Measurements from ENCODE around the gene QARS1. TPM values are rescaled to one million over a fixed set of nuclear protein-coding genes. Genes with fewer than 3 reads are reported as not detected.

QARS1 gene
- total RNA-seq = 485 and 565 TPM in 2 replicates

DNA sequence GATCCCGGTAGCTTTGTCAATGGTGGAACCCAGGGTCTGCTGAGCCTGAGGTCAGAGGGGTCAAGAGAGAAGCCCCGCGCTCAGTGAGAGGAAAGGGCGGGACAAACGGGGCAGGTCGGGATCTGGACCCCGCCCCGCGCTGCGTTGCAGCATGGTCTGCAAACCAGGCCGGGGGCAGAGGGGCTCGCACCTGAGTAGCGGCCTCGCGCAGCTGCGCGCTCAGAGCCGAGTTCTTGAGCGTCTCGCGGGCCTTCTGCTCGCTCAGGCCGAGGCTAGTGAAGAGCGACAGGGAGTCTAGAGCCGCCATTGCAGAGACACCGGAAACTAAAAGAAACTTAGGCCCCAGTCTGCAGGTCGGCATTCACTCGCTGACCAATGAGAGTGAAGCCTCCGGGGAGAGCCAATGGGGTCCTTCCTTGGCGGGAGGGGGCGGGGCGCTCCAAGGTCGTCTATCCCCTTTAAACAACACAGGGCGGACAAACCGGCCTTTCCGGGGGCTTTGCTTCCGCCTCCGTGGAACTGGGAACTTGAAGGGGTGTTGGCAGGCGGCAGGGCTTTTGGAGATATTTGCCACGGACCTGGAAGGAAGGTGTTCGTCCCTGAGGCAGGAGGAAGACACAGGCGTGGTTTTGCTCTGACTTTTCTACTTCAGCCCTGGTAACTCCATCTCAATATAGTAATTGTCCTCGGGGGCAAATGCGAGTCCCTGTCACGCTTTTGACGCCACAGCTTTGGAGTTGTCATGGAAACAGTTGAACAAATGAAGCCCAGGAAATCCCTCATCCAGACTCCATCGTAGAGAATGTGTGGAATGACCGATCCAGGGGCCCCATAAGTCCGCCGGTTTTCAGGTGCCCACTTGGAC lies at the start of gene QARS1:
Gene QARS1 (minus strand): TSS at position 331 of the 865 bp plus-strand sequence. CDS start 24 bp downstream, at position 307.
- peak; percentile 94 for DNase-seq

DNA sequence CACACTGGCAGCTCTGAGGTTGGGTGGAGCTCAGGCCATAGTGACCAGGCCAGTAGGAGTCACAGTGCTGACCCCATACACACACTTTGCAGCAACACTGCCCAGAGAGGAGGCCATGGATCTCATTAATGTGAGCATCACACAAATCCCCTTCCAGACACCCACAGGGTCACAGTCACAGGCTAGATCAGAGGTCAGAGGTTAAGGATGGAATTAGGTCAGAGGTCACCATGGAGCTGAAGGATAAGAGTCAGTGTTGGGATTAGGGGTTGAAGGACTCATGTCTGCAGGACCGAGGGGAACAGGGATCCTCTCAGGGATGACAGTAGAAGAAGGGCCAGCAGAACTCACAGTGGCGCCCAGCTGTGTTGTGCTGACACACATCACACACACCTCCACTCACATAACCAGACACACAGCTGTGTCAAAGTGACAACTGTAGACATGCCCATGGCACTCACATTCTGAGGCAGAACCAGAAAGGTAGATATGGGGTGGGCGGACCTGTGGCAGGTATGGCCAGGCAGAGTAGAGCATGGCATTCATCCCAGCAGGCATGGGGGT lies 48.9 kb upstream of the QARS1 start:
- no peak for DNase-seq

DNA sequence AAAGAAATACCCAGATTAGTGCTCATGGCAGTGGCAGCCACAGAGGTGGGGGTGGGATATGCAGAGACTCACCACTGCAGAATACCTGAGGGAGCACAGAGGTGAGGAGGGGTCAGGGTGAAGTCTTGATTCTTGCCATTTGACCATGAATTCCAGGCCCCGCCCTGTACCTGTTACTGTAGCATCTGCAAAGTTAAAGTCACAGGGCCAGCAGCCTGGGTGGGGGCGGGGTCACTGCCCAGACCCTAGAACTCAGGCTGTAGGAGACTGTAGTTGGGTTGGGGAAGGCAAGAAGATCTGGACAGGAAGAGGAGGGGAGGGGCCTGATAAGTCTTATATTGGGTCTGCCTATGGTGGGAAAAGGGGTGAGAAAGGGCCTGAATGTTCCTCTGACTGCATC lies 47.1 kb upstream of the QARS1 start:
- DNase-seq = no peak

DNA sequence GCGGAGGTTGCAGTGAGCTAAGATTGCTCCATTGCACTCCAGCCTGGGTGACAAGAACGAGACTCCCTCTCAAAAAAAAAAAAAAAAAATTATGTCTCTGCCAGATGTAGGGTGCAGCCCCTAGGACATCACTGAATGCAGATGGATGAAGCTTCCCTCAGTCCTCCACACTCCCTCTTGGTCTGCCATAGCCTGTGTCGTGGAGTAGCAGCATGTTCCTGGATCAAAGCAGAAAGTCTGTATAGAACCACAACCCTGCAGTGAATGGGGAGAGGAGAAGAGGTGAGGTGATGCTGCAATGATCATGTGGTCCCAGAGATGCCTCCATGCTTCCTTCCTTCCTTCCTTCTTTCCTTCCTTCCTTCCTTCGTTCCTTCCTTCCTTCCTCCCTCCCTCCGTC lies 43.6 kb upstream of the QARS1 start:
- DNase-seq = no peak

DNA sequence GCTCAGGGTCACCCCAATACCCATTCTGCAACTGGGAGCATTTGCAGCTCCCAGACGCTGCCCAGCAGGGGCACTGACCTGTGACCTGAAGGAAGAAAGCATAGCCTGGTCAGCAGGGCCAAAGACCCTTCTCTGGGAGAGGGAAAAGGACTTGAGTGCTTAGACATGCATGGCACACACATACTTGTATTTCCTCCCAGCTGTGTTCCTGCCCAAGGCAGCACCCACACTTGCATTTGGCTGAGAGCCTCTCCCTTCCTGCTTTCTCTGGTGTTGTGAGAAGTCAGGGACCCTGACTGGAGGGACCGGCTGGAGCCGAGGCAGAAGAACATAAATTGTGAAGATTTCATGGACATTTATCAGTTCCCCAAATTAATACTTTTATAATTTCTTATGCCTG lies 35.5 kb upstream of the QARS1 start:
- DNase-seq = no peak

DNA sequence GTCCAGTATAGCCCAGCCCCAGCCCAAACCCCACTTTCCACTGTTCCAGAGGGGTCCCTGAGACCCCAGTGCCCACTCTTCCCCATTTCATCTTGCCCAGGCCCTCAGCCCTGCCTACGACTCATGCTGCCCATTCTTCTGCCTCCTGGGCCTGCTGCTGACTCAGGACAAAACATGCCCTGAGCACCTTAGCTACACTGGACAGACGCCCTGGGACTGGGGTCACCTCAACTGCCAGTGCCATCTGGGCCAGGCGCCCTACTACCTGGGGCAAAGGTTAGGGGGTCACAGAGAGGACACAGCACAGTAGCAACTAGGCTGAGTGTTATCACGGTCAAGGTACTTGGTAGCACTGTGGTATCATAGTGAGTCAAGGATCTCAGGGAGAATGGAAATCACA lies 30.9 kb upstream of the QARS1 start:
- no peak for DNase-seq

DNA sequence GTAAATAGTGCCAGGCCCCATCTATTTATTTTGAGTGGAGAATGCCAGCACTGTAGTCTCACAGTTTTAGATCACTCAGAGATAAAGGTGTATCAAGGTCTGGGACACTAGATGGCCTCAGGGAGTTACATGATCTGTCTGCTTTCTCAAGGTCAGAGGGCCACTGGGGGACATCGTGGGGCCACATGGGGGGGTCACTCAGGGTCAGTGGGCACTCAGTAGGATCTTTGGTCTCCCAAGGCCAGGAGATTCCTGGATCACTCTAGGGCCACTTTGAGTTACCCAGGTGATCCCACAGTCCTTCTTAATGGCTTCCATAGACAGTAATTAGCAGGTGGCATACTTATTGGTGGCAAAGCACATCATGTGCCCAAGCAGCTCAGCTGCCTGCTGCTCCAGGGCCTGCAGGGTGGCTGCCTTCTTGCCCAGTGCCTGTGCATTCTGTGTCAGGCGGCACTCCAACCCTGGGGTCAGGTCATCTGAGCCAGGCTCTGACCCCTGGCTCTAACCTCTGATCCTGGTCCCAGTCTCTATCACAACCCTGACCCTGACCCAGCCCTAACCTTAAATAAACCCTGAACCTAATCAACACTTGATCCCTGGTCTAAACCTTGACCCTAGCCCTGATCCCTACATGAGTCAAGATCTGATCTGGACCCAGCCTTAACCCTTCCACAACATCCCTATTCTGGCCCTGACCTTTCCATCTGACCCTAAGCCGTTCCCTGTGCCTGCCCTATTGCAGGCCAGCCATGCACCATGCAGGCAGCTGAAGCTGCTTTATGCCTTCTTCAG lies 30.1 kb upstream of the QARS1 start:
- peak; percentile 25 for DNase-seq

DNA sequence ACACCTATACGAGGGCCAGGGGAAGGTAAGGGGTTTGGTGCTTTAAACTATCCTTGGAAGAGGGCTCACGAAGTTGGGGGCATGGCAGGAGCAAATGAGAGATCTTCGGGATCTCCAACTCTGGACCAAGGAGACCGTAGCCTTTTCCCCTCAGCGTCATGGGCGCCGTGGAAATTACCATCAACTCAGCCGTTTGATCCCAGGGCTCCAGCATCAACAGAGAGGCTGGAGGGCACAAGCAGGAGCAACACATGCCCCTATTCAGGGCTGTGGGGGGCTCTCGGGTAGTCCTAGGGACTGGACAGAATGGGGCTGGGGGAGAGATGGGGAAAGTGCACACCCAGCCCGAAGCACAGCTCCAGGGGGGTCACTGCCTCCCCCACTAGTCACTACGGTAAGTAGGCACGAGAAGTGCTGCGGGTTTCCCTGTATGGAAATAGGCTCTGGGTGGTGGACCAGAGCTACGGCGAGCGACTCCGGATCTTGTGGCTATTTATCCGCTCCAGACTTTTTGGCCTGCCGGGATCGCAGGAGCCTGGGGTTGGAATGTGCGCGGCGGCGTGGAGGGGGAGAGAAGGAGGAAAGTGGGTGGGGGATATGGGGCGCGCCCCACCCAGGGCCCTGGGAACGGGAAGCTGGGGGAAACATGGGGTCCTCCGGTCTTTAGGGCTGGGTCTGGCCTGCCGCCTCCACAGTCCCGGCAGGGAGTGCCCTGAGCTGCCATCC lies 28.8 kb upstream of the QARS1 start:
- DNase-seq = peak; percentile 95

DNA sequence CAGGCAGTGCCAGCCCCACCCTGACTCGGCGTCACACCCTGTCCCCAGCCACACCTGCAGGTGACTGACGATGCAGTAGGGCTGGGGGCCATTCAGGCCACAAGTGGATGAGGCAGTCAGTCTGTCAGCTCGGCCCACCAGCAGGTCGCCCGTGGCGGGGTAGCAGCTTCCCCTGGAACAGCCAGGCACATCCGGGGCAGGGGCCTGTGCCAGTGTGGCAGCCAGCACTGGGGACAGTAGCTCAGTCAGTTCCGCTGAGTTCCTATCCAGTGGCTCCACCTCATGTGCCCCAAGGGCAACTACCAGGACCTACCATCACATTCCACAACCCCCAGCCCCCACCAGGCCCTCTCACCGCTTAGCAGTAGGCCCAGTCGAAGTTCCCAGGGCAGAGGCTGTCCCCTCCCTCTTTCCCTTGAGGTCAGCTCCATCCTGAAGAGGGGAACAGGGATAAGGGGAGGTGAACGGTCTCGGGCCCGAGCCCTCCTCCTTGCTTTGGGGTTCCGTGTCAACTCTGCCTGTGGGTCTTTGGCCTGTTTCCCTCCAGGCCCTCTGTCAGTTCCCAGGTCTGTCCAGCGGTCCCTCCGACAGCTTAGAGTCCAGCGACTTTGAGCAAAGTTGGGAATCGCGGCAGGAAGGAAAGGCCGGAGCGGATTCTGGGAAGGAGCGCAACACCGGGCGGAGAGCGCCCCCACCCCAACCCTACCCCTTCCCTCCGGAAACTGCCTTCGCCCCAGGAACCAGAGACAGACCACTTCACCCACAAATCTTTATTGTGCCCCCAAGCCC lies 28.1 kb upstream of the QARS1 start, which contains the start of gene LAMB2:
Gene LAMB2 (minus strand): TSS at position 614 of the 789 bp plus-strand sequence. CDS start 183 bp downstream, at position 431.
- peak; percentile 90 for DNase-seq

DNA sequence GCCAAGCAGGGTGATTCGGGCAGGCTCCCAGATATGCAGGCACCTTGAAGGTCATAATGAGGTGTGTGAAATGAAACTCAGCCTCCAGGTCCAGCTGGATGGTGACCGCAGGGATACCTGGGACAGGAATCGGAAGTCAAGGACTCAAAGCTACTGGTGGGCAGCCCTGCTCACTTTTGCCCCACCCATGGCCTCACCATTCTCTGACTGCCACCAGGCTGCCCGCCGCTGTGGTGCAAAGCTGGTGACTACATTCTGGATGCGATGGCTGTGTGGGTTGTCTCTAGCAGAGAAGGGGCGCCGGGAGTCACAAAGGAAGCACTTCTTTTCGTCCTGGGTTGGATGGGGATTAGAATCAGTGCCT lies 27.5 kb upstream of the QARS1 start:
- DNase-seq = no peak

DNA sequence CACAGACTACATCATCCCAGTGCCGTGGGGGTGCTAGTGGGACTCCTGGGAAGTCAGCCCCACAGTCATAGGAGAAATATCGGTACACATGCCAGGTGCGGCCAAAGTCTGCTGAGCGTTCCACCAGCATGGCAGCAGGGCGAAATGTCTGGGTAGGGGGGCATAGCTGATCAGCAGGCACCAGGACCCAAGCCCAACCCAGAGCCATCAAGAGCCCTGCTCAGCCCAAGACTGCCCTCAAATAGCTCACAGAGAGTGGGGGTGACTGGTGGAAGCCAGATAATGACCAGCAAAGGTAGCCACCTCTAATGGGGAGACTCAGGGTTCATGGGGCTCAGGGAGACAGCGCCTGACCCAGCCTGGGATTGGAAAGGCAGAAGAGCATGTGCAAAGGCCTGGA lies 27.0 kb upstream of the QARS1 start:
- DNase-seq = no peak

DNA sequence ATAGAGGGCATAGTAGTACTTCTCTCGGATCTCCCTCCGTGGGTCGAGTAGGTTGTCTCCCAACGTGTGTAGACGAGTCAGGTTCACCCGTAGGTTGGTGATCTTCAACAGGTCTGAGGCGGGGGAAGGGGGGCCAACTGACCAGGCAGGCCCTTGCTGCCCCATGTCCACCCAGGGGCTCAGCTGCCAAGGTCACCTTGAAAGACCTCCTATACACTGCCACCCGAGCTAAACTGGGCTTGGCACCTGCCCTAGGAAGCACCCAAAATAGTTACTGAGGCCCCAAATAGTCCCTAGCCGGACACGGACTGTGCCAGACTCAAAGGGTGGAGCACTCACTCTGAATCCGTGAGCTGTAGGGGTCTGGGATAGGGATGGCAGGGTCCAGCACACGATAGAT lies 26.5 kb upstream of the QARS1 start:
- no peak for DNase-seq

DNA sequence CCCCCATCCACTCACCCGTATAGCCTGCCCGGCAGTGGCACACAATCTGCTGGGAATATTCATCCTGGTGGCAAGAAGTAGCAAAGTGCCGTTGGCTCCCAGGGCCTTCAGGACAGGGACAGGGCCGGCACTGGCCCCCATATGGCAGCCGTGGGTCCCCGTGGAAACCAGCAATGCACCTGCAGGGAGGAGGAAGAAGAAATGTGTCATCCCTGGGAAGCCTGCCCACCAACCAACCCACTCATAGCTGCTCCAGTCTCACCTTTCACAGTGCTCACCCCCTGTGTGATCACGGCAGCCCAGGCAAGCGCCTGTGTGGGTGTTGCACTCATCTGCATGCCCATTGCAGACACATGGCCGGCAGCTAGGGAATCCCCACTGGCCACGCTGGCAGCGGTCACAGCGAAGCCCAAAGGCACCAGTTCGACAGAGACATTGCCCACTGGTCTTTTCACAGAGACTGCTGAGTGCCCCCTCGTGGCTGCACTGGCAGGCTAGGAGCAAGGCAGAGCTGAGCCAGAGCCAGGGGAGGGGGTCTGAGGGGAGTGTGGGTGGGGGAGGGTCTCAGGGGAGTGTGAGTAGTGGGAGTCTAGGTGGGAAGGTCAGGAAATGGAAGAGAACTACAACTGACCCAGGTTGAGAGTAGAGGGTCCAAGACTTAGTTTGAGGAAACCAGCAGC lies 20.6 kb upstream of the QARS1 start:
- DNase-seq = no peak

DNA sequence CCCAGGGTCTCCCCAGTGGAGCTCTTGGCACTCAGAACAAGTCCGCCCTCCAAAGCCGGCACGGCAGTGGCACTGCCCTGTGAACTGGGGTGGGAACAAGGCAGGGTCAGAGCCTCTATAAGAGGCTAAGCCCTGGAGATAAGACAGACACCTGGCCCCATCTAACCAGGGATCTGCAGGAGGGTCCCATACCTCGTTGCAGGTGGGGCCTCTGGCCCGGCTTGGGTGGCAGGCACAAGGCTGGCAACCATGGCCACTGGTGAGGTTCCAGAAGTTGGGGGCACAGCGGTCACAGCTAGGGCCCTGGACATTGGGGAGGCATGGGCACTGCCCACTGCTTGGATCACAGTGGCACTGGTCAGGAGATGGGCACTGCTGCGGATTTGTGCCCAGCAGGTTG lies 19.6 kb upstream of the QARS1 start:
- DNase-seq = no peak

DNA sequence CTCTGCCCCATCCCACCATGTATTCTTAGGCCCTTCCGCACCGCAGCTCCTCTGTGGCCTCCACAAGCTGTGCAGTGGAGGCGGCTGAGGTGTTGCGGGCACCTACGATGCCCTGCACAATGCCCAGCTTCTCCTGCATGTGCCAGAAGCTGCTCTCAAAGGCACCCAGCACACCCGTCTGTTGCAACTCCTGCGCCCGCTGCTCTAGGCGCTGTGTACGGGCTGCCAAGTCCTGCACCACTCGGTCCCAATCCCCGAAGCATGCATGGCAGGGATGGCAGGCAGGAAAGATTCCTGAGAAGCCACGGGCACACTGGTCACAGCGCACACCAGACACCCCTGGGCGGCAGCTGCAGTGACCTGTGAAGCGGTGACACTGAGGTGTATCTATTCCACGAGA lies 19.1 kb upstream of the QARS1 start:
- DNase-seq = no peak

DNA sequence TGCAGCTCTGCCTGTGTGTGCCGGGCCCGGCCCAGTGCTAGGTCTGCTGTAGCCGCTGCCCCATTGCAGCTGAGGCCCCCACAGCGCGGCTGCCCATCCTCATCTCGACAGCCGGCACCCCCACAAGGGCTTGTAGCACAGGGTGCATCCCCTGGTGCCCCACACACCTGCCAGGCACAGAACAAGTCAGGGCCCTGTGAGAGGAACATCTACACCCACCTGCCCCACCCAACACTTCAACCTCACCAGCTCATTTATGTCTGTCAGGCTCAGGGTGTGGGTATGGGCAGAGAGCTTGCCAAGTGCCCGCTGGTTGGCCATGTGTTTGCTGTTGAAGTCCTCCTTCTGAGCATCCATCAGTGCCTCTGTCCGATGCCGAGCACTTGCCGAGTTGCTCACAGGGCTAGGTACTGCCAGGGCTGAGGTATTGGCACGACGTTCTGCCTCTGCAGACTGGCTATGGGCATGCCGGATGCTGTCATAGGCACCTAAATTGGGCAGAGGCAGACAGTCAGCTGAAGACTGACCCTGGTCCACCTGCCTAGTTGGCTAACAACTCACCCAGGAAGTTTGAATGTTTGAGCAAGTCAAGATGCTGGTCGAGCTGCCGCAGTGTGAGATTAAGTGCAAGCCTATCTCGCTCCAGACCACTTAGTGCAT lies 18.5 kb upstream of the QARS1 start:
- no peak for DNase-seq

DNA sequence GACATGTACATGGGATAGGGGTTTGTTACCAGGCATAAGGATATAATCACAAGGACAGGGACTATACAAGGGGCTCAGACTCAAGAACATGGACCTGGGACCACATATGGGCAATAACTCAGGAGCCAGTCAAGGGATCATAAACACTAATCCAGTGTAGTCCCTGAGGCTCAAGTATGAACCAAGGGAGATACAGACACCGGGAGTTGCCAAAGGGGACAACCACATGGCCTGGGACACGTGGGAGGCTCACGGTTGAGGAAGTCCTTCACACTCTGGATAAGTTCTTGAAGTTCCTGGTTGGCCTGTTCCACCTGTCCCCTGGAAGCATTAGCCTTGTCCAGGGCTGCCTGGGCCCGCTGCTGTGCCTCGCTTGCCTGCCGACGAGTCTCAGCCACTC lies 17.9 kb upstream of the QARS1 start:
- DNase-seq = no peak

DNA sequence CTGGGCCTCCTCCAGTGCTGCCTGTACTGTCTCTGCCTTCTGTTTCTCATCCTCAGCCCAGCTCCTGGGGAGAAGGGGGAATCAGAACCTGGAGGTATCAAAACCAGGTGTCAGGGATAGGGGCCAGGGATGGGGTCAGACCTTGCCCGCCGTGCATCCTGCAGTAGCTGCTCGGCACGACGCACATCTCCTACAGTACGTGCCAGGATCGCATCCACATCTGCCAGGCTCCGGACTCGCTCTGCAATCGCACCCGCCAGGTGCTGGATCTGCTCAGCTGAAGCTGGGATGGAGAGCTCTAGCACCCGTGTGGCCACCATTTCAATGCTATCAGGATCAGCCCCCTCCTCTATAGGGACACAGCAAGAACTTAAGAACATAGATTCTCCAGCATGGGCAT lies 17.5 kb upstream of the QARS1 start:
- DNase-seq = no peak

DNA sequence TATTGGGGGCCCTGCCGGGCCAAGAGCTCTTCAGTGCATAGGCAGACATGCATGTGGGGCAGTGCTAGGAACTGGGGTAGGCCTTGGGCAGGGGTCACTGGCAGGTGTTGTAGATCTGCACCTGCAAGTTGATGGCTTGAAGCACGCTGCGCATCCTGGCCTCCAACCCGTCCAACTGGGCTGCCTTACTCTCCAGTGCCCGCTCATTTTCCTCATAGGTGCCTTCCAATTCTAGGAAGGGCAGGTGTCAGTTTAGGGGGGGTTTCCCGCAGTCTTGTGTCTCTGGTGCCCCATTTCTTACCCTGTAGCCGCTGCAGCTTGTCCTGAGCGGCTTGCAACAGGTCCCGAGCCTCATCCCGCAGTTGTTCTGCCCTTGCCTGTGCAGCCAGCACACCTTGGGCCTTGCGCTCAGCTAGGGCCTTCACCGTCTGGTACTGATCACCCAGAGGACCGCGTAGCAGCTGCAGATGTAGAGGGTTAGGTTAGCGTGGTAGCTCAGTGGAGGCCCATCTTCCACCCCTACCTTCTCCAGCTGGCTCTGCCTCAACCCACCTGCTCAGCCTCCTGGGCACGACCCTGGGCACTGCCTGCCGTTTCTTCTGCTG lies 16.7 kb upstream of the QARS1 start:
- DNase-seq = peak; percentile 10

DNA sequence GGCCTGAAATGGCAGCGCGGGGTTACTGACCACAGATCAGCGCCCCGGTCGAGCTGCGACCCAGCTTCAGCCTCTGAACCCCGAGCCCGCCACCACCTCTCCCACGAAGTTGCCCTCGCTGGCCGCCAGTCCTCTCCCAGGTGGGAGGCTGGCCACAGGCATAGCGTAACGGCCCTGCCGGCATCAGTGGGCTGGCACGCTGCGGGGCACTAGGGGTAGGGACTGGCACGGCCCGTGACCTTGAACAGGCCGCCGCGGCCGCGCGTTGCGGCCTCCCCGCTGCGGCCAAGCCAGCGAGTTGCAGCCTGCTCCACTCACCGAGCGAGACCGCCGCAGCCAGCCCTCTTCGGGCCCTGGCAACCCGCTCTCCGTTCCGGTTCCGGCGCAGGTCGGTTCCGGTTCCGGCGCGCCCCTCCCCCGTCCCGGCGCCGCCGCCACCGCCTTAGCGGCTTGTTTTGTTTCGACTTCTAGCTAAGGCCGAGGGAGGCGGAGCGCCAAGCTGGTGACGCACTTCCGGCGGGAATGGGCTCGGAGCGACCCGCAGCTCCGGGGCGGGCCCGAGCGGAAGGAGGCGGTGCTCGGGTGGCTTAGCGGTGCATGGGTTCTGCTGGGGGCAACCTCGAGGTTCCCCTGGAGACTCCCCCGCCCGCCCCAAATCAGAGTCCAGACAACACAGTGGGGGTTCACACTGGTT lies 16.0 kb upstream of the QARS1 start, which contains the start of gene USP19:
Gene USP19 (minus strand): TSS at position 386 of the 694 bp plus-strand sequence. CDS start 1,678 bp downstream, outside the sequence.
- DNase-seq = peak; percentile 94
